Activated naive CD8-positive, alpha-beta T cell treated with anti-CD3 and anti-CD28 coated beads for 36 hours (primary cell): ENCODE measurements around the gene CFAP99. TPM values are rescaled to one million over a fixed set of nuclear protein-coding genes. Genes with fewer than 3 reads are reported as not detected.

Experiments
- DNase-seq: peaks from one replicate; pipeline ENCODE4 v3.0.0; 2021
- H3K27ac Mint-ChIP-seq: one replicate; pipeline ENCODE4 v1.8.0; 2022; ENCODE audit warnings: mild to moderate bottlenecking, moderate library complexity, mixed read lengths
- H3K27me3 Mint-ChIP-seq: one replicate; pipeline ENCODE4 v1.8.0; 2022; ENCODE audit warnings: mild to moderate bottlenecking, mixed read lengths
- H3K36me3 Mint-ChIP-seq: one replicate; pipeline ENCODE4 v1.8.0; 2021; ENCODE audit warnings: mild to moderate bottlenecking, mixed read lengths
- H3K4me1 Mint-ChIP-seq: one replicate; pipeline ENCODE4 v1.8.0; 2021; ENCODE audit warnings: mixed read lengths
- H3K4me3 Mint-ChIP-seq: one replicate; pipeline ENCODE4 v1.8.0; 2022; ENCODE audit warnings: mild to moderate bottlenecking, moderate library complexity, mixed read lengths
- H3K9me3 Mint-ChIP-seq: one replicate; pipeline ENCODE4 v1.8.0; 2022; ENCODE audit warnings: mixed read lengths
- total RNA-seq, 2 experiments: library from RNA; stranded (reverse); gene quantifications; one replicate each; pipeline ENCODE4 v1.2.3, GENCODE V29; 2021

CFAP99 gene
- total RNA-seq, 2 experiments from 2014 or later: not detected

- H3K27ac Mint-ChIP-seq: peak overlapping the region; percentile 96
- H3K27me3 Mint-ChIP-seq: peaks cover 36% of the 10 kb centered on the region
- no peaks in the 10 kb centered on the region for H3K9me3 Mint-ChIP-seq
- peak; percentile 14 for DNase-seq
- H3K4me1 Mint-ChIP-seq: peaks cover 57% of the 10 kb centered on the region
- no peaks in the 10 kb centered on the region for H3K36me3 Mint-ChIP-seq
- peak overlapping the region; percentile 60 for H3K4me3 Mint-ChIP-seq
Observed at GRCh38 chr4:2413821-2414610, 4.7 kb upstream of the CFAP99 start.

- H3K9me3 Mint-ChIP-seq: no peaks in the 10 kb centered on the region
- no peak overlapping the region for H3K27ac Mint-ChIP-seq
- no peak overlapping the region for H3K4me3 Mint-ChIP-seq
- no peak for DNase-seq
- H3K27me3 Mint-ChIP-seq: peaks cover 48% of the 10 kb centered on the region
- H3K36me3 Mint-ChIP-seq: no peaks in the 10 kb centered on the region
- peaks cover 61% of the 10 kb centered on the region for H3K4me1 Mint-ChIP-seq
Observed at GRCh38 chr4:2415213-2415612, 3.5 kb upstream of the CFAP99 start.

- Mint-ChIP-seq H3K4me3 (peak overlapping the region; percentile 33), H3K9me3 (no peaks in the 10 kb centered on the region), H3K27me3 (peaks cover 56% of the 10 kb centered on the region), H3K36me3 (no peaks in the 10 kb centered on the region), H3K27ac (no peak overlapping the region), H3K4me1 (peaks cover 59% of the 10 kb centered on the region)
- DNase-seq: no peak
Observed at GRCh38 chr4:2415881-2416563, 2.7 kb upstream of the CFAP99 start.

- Mint-ChIP-seq H3K9me3 (no peaks in the 10 kb centered on the region), H3K4me1 (peaks cover 54% of the 10 kb centered on the region), H3K27me3 (peaks cover 61% of the 10 kb centered on the region), H3K36me3 (no peaks in the 10 kb centered on the region), H3K27ac (no peak overlapping the region), H3K4me3 (peak overlapping the region; percentile 33)
- DNase-seq: peak; percentile 17
Observed at GRCh38 chr4:2416564-2417225, 2.1 kb upstream of the CFAP99 start.

GRCh38 chr4:2417226-2417764 lies 1.5 kb upstream of the CFAP99 start:
- H3K4me3 Mint-ChIP-seq: peak overlapping the region; percentile 77
- peaks cover 48% of the 10 kb centered on the region for H3K4me1 Mint-ChIP-seq
- DNase-seq: peak; percentile 28
- no peaks in the 10 kb centered on the region for H3K9me3 Mint-ChIP-seq
- no peaks in the 10 kb centered on the region for H3K36me3 Mint-ChIP-seq
- H3K27me3 Mint-ChIP-seq: peaks cover 67% of the 10 kb centered on the region
- H3K27ac Mint-ChIP-seq: no peak overlapping the region

- Mint-ChIP-seq H3K4me3 (peak within 1 kb of the TSS; percentile 88), H3K9me3 (no peaks in the 10 kb centered on the region), H3K27me3 (peaks cover 75% of the 10 kb centered on the region), H3K36me3 (no peaks in the 10 kb centered on the region), H3K27ac (peak within 1 kb of the TSS; percentile 39), H3K4me1 (peaks cover 41% of the 10 kb centered on the region)
- peak; percentile 8 for DNase-seq
Observed at GRCh38 chr4:2417765-2418649, 748 bp upstream of the CFAP99 start, which contains the start of gene ZFYVE28. TSS of gene ZFYVE28 (minus strand) at chr4:2418645. CDS start at chr4:2418323, 322 bp downstream.

- H3K27me3 Mint-ChIP-seq: peaks cover 69% of the 10 kb centered on the region
- no peak overlapping the region for H3K4me3 Mint-ChIP-seq
- no peak overlapping the region for H3K27ac Mint-ChIP-seq
- peaks cover 24% of the 10 kb centered on the region for H3K4me1 Mint-ChIP-seq
- no peaks in the 10 kb centered on the region for H3K9me3 Mint-ChIP-seq
- no peak for DNase-seq
- H3K36me3 Mint-ChIP-seq: no peaks in the 10 kb centered on the region
Observed at GRCh38 chr4:2419814-2420213, 1.1 kb downstream of the CFAP99 start.

GRCh38 chr4:2421928-2422327 lies 3.2 kb downstream of the CFAP99 start:
- Mint-ChIP-seq H3K4me1 (peaks cover 14% of the 10 kb centered on the region), H3K4me3 (no peak overlapping the region), H3K36me3 (no peaks in the 10 kb centered on the region), H3K27ac (no peak overlapping the region), H3K27me3 (peaks cover 49% of the 10 kb centered on the region), H3K9me3 (no peaks in the 10 kb centered on the region)
- DNase-seq: no peak

GRCh38 chr4:2423066-2423465 lies 4.3 kb downstream of the CFAP99 start:
- Mint-ChIP-seq H3K4me1 (peaks cover 9% of the 10 kb centered on the region), H3K27me3 (peaks cover 42% of the 10 kb centered on the region), H3K27ac (no peak overlapping the region), H3K4me3 (no peak overlapping the region), H3K36me3 (no peaks in the 10 kb centered on the region), H3K9me3 (no peaks in the 10 kb centered on the region)
- no peak for DNase-seq

- Mint-ChIP-seq H3K27ac (no peak overlapping the region), H3K36me3 (no peaks in the 10 kb centered on the region), H3K27me3 (peaks cover 41% of the 10 kb centered on the region), H3K4me1 (peaks cover 9% of the 10 kb centered on the region), H3K9me3 (no peaks in the 10 kb centered on the region), H3K4me3 (no peak overlapping the region)
- no peak for DNase-seq
Observed at GRCh38 chr4:2423695-2424094, 4.9 kb downstream of the CFAP99 start.

GRCh38 chr4:2424581-2424980 lies 5.8 kb downstream of the CFAP99 start:
- DNase-seq: no peak
- Mint-ChIP-seq H3K4me3 (no peak overlapping the region), H3K27ac (no peak overlapping the region), H3K36me3 (no peaks in the 10 kb centered on the region), H3K4me1 (peaks cover 2% of the 10 kb centered on the region), H3K27me3 (peaks cover 34% of the 10 kb centered on the region), H3K9me3 (no peaks in the 10 kb centered on the region)

GRCh38 chr4:2425386-2426068 lies 6.8 kb downstream of the CFAP99 start:
- H3K4me1 Mint-ChIP-seq: no peaks in the 10 kb centered on the region
- H3K9me3 Mint-ChIP-seq: no peaks in the 10 kb centered on the region
- no peak overlapping the region for H3K4me3 Mint-ChIP-seq
- no peaks in the 10 kb centered on the region for H3K36me3 Mint-ChIP-seq
- H3K27me3 Mint-ChIP-seq: peaks cover 25% of the 10 kb centered on the region
- DNase-seq: no peak
- no peak overlapping the region for H3K27ac Mint-ChIP-seq

GRCh38 chr4:2426069-2426397 lies 7.3 kb downstream of the CFAP99 start:
- no peaks in the 10 kb centered on the region for H3K36me3 Mint-ChIP-seq
- H3K4me1 Mint-ChIP-seq: no peaks in the 10 kb centered on the region
- H3K27me3 Mint-ChIP-seq: peaks cover 20% of the 10 kb centered on the region
- no peak for DNase-seq
- H3K4me3 Mint-ChIP-seq: no peak overlapping the region
- no peak overlapping the region for H3K27ac Mint-ChIP-seq
- H3K9me3 Mint-ChIP-seq: no peaks in the 10 kb centered on the region

- Mint-ChIP-seq H3K9me3 (no peaks in the 10 kb centered on the region), H3K4me1 (no peaks in the 10 kb centered on the region), H3K27ac (no peak overlapping the region), H3K36me3 (no peaks in the 10 kb centered on the region), H3K4me3 (no peak overlapping the region), H3K27me3 (peaks cover 14% of the 10 kb centered on the region)
- DNase-seq: no peak
Observed at GRCh38 chr4:2426711-2427275, 8.0 kb downstream of the CFAP99 start.
